Inflammatory macrophage (primary cell): ENCODE results near the gene TGFBI.

Experiments used
- DNase-seq, 2 donors: peaks; one replicate each; pipeline ENCODE4 v3.0.0-alpha.2; 2020 to 2022

The TGFBI gene

DNA sequence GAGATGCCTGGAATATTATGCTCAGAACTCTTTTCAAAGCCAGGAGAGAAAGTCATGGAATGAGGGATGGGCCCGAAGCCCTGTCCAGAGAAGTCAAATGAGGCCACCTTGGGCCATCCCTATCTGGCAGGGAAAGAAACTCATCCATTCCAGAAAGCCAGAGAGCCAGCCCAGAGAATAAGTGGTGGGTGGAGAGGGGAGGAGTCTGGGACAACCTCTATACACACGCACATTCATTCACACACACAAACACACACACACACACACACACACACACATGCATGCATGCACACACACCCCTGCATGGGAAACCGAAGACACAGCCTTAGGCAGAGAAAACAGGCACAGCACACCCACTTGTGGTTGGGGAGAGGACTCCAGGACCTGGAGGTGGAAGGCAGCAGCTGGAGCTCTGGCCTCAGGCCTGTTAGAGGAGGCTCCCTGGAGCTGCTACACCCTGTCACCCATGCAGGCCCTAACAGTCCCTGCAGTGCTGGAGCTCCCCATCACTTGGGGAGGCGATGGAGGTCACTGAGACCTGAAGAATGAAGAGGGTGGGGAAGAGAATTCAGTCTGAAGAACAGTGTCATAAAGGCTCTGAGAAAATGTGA is 38.0 kb downstream of the TGFBI start:
- peak; percentile 14 to 55 for DNase-seq

GRCh38 chr5:136067422-136067821 is 38.6 kb downstream of the TGFBI start:
- DNase-seq, result no peak

DNA sequence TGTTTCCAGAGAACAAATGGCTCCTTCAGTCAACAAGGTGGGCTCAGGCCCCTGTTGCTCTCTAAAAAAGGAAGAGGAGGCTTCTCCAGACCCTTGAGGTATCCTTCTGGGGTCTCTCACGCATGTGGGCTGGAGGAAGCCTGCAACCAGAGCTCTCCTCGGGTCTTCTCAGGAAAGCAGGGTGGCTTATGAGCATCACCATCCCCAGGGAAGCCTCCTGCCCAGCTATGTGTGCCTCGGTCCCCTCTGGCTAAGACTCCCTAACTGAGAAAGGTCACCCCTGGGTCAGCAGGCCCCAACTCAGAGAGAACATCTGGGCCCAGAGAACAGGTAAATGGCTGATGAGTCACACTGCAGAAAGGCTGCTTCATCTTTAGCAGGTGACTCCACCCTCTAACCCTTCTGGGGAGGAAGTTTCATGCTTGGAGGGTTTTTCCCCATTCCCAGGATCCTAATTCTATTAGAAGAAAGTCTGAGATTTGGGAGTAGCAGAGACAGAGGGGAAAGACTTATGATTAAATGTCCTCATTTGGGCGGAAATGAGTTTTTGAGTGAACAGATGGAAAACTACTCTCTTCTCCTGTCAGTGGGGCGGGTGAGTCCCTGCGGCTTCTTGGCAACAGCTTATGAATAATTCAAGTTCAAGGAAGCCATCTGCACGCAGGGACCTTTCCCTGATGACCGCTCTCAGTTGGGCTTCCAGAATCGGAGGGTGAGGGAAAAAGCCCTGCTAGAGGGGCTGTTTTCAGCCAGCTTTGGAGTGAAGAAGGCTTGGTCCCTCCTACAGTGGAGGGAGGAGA is 41.9 kb downstream of the TGFBI start:
- DNase-seq, result no peak

DNA sequence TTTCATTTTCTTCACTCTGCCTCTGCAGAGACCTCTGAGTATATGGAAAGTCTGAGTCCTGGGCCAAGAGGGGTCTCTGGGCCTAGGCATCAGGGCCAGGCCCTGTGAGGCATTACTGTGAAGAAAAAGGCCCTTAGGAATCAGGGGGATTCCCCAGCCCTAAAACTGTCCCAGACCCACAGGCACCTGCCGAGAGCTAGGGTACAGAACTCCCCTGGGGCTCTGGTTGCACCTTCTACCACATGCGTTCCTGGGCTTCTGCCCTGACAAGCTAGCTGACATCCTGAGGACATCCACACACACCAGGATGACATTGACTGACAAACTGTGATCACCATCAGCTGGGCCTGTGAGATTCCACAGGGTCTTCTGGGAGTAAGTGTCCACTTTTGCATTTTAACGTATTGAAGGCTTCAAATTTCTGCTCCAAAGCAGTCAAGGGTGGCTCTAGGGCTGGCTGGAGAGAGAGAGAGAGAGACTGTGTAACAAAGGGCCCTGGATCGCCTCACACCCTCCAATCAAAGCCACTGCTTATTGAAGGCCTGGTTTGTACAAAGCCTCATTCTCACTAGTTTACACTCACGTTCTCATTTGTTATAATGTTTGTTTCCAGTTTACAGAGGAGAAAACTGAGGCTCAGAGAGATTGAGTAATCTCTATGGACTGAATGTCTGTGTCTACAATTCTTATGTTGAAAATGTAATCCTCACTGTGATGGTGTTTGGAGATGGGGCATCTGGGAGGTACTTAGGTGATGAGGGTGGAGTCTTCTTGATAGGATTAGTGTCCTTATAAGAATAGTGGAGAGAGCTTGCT is 45.1 kb downstream of the TGFBI start:
- no peak for DNase-seq

GRCh38 chr5:136075466-136075891 is 46.7 kb downstream of the TGFBI start:
- DNase-seq, result no peak

DNA sequence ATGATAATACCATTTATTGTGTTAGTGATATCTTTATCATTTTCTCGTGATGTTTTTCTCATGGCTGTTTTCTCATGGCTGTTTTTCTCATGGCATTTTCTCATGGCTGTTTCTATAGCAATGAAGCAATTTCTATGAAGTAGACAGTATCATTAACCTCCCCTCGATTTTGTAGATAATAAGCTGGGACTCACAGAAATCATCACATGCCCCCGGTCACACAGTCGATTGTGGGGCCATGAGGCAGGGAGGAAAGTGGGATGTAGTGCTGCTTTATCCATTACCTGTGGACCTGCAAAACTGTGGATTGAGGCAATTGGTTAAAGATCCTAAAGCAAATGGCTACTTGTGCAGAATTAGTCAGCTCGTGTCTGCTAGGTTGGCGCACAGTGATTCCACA is 47.3 kb downstream of the TGFBI start:
- DNase-seq, result no peak

- no peak for DNase-seq
Measured at GRCh38 chr5:136076881-136077445, 48.2 kb downstream of the TGFBI start.

DNA sequence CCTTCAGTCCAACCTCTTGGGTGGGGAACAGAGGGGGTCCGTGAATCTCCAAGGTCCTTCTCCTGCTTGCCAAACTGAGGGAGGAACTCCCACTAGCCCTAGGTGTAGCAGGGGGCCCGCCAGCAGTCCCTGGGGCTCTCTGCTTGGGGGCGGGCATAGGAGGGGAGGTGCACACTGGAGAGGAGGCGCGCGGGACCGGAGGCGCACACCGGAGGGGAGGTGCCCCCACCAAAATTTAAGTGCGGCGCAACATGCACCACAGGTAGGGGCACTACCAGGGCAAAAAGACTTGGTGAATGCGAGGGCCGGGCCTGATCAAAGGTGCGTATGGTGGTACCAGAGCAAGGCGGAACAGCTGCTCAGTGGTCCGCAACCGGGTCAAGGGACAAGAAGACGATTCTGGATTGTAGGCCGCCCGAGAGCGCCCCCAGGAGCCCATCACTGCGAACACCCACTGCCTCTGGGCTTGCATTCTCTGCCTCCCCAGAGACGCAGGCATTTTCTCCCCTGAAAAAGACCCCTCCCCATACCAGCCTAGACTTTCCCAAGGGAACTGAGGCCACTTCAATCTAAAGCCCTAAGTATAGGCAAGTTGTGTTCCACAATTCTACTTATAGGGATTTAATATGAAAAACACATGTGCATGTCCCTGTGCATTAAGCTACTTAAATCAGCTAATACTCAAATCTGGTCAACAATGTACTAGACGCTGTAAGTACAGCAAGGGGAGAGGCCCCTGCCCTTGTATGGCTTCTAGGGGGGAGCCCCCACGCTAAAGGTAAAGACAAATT is 50.6 kb downstream of the TGFBI start:
- no peak for DNase-seq

- no peak for DNase-seq
Measured at GRCh38 chr5:136080113-136080482, 51.3 kb downstream of the TGFBI start.

- peak; percentile 78 to 79 for DNase-seq
Measured at GRCh38 chr5:136080483-136081216, 51.9 kb downstream of the TGFBI start.

DNA sequence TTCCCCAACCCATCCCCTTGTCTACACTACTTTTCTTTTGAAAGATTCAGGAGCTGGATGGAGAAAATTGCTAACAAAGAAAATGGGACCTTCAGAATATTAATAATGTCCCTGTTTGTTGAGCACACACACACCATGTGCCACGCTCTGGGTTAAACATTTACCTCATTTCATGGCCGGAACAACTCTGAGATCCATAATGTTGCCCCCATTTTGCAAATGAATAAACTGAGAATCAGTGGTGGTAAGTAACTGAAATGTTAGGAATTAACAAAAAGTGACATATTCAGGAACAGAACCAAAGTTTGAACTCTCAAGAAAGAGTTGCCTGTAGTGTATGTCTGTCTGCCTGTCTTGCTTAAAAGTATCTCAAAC is 52.4 kb downstream of the TGFBI start:
- DNase-seq, result no peak

GRCh38 chr5:136082390-136083193 is 53.8 kb downstream of the TGFBI start:
- peak; percentile 49 to 74 for DNase-seq

- no peak for DNase-seq
Measured at GRCh38 chr5:136084698-136085097, 55.9 kb downstream of the TGFBI start.

DNA sequence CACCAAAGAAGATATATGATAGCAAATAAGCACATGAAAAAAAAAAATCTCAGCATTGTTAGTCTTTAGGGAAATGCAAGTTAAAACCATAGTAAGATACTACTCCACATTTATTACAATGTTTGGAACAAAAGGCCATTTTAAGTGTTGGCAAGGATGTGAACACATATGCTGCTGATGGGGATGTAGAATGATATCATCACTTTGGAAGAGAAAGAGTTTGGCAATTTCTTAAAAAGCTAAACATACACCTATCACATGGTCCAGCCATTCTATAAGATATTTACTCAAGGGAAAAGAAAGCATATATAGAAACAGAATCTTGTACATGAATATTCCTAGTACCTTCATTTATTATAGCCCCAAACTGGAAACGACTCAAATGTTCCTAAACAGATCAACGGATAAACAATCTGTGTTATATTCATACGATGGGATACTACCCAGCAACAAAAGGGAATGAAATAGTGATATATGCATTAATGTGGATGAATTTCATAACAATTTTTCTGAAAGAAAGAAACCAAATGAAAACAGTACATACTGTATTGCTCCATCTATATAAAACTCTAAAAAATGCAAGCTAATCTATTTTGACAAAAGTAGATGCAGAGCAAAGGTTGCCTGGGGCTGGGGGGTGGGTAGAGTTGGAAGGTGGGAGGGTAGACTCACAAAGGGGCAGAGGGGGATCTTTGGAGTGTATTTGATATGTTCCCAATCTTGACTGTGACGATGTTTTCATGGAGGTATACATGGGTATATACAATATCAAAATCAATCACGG is 58.2 kb downstream of the TGFBI start:
- no peak for DNase-seq

DNA sequence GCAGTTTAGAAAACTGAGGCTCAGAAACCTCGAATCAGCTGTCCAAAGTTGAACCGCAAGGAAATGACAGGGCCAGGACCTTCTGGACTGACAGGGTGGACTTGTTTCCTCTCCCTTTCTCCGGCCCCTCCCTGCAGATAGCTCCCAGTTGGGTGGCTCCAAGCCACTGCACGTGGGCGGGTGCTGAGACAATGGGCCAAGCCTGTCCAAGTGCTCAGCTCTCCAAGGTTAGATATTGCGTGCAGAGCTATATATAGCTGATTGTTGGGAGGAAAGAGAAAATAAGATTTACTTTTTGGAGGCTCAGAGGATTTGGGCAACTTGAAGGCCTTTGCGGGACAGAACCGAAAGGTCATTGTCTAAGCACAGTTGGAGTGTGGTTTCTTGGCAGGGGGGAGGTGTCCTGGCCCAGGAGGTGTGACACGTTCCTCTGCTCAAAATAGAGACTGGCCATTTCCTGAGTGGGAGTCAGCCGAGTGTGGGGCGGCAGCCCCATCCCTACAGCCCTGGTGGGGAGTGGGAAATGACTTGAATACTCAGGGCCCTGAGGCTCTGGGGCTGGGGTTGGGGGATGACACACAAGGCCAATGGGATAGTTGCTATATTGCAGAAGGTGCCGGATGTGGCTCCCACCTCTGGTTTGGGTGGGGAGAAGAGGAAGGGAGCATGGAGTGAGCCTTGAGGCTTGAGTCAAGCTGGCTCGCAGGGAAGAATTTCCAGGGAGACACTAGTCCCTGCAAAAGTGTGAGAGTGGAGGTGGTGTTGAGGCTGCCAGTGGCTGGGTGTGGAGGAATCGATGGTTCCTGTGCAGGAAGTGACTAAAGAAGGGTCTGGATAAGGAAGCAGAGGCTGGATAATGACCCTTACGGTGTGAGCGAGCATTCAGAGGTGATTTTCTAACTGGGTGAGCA is 59.4 kb downstream of the TGFBI start:
- no peak for DNase-seq

DNA sequence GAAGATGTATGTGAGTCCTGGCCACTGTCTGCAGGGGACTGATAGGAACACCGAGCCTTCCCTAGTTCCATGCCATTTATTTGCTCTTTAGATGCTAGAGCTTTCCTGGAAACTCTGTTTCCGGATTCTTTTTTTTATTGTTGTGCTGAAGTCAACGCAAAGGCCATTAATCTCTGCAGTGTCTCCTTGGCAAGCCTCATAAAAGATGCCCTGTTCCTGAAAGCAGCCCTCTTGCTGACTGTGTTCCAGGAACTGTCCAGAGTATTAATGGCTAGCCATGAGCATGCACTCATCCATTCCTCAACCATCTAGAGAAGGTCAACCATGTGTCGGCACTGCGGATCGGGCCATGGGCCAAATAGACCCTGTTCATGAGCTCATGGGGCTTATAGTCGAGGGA is 61.0 kb downstream of the TGFBI start:
- DNase-seq, result no peak

GRCh38 chr5:136090319-136090718 is 61.5 kb downstream of the TGFBI start:
- DNase-seq, result no peak

DNA sequence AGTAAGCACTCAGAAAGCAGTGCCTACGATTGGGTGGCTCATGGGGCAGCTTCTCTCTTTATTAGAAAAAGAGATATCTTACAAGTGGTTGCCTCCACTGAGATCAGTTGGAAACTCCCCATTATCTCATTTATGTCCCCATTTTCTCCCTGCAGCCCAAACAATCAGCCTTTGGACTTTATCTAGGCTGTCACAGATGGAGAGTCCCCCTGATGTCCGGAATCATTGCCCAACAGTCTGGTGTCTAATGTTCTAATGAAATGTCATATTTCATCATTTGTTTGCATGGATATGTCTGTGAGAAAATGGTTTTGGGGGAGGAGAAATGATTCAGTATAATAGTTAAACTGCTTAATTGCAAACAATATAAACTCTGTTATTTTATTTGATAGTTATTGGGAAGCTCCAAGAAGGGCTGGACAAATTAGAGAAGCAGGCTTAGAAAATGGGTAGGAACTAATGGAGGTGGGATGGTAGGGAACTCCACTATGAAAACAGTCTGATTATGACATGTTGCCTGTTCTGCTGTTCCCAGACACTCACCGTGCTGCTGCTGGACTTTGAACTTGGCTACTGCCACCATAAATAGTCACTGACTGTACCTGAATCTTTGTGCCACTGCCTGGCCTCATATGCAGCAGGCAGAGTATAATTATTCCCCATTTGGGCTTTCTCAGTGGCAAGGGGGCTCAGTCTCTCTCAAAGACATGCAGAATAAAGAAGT is 65.6 kb downstream of the TGFBI start:
- no peak for DNase-seq
